G401 (cell line): ENCODE measurements around the gene CIPC. TPM values are rescaled to one million over a fixed set of nuclear protein-coding genes. Genes with fewer than 3 reads are reported as not detected.

ENCODE experiments used
- DNase-seq: peaks from one replicate; pipeline ENCODE4 v3.0.0-alpha.2; 2015; ENCODE audit warnings: low spot score
- in situ Hi-C: cut with HindIII; loops from 2 replicates; pipeline ENCODE4 v1.10.0; 2016; ENCODE audit warnings: low sequenced_read_pairs, mixed read lengths
- total RNA-seq: library from RNA; depleted of rRNA; stranded (reverse); fragments of >200 nt; shearing (Covaris generic); gene quantifications from 2 replicates; pipeline ENCODE4 v1.2.3, GENCODE V29; 2014

CIPC gene
- total RNA-seq, 1 experiment from 2014 or later = 30.5 TPM

DNA sequence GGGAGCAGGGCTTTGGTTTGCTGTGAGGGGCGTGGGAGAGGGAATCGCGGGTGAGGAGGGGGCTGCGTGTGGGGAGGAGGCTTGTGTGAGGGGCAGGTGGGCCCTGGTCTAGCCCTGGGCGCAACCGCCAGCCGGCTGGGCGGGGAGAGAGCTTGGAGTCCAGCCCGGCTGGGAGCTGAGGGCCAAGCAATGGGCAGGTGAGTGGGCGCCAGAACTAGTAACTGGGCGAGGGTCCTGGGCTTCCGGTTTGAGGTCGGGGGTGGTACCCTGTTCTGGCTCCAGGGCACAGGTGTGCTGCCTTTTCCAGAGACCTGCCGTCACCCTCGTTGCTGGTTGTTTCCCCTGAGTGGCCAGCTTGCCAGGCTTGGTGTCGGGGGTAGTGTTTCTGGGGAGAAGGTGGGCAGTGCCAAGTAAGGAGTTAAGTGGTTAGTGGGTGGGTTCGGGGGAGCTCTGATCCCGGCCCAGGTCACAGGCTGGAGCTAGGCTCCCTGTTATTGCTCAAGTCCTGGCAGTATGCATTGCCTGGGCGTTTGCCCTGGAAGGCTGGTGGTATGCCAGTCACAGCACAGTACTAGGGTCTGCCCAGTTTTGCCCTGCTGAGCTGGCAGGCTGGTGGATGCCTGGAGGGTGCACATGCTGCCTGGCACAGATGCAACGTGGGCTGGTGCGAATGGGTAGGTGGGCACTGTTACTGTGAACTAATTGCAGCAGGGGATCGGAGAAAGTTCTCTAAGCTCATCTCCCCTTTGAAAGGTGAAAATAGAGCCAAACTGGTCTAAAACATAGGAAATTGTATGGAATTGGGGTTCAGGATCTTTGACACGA lies 683 bp downstream of the CIPC start:
- DNase-seq = peak; percentile 96
- in situ Hi-C loops = no loop called here

DNA sequence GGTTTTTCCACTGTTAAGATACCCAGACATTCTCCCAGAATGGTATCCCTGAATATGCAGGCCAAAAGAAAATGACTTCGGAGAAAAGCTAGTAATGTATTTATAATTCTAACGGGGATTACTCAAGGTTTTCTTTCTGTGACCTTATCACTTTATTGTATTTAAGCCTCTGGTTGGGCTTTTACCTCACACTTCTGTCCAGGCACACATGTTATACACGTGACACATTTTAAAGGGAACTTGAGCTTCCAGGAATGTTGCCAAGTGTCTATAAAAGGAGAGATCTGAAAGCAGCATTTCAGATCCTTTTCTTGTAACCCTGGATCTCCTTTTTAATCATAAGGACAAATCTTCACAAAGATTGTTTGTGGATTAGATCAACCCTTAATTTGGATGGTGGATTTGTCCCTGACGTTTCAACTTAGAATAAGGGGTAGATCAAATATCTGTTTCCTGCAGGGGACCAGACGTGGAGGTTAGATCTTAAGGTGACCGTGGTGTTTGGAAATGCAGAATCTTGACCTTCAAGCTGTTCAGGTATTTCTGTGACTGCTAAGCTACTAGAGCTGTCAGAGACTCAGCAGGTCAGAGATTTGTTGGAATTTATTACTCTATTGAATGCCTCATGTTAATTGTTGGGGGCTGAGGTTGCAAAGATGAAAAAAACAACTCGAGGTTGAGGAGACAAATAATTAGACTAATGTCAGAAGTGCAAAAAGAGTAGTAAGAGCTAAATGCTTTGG lies 1.5 kb downstream of the CIPC start:
- in situ Hi-C loops = no loop called here
- peak; percentile 78 for DNase-seq

DNA sequence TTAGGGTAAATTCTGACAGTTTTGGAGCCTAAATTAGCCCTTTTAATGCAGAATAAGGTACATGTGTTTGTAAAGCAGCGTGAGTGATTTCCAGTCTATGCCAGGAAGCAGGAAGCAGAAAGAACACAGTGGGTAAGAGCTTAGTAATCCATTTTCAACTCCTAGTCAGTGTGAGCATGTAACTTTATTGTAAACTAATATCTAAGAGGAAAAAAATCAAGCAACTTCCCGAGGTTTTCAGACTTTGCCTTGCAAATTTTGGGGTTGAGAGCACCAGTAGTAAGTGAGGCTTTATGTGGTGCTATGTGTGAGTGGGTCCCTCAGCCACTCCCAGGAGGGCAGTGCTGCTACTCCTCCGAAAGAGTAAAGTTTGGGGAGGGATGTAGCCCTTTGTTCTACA lies 2.9 kb downstream of the CIPC start:
- in situ Hi-C loops = no loop called here
- DNase-seq = peak; percentile 37

DNA sequence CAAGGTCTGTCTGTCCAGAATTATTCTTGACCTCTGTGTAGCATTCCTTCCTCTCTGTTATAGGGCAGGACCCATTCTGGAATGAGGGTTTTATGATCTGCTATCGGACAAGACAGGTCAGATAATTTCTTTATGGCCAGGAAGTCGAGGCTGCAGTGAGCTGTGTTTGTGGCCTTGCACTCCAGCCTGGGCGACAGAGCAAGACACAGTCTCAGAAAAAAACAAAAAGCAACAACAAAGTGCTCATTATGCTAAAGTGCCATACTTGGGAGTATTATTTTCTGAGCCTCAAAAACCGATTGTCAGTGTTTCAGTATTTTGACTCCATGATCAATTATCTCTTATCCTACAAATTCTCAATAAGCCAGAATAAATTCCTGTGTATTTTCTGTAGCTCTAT lies 4.1 kb downstream of the CIPC start:
- peak; percentile 11 for DNase-seq
- in situ Hi-C loops = no loop called here

DNA sequence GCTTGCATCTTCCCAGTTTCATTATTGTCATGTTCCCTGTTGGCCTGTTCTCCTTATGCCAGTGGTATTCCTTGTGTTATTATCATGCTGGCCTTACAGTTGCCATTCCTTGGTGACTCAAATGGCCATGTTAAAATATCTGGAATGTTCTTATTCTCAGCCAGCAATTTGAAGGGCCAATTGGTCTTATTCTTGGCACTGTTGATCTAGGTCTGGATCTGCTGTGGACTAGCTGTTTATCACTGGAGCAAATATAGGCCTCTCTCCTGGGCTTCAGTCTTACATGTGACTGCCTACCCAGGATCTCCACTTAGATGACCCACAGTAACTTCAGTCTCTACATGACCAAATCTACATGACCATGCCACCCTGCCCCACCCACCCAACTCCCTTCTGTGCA lies 5.4 kb downstream of the CIPC start:
- in situ Hi-C loops = no loop called here
- peak; percentile 46 for DNase-seq

DNA sequence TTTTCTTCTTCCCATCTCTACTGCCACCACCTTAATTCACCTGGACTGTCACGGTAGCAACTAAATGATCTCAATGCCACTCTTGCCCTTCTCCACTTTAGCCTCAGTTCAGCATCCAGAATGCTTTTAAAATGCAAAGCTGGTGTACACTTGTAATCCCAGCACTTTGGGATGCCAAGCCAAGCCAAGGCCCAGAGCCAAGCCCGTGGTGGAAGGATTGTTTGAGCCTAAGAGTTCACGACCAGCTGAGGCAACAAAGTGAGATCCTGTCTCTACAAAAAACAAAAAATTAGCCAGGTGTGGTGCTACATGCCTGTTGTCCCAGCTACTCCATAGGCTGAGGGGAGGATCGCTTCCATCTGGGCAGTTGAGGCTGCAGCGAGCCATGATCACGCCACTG lies 5.9 kb downstream of the CIPC start:
- DNase-seq = peak; percentile 45
- in situ Hi-C loops = no loop called here

DNA sequence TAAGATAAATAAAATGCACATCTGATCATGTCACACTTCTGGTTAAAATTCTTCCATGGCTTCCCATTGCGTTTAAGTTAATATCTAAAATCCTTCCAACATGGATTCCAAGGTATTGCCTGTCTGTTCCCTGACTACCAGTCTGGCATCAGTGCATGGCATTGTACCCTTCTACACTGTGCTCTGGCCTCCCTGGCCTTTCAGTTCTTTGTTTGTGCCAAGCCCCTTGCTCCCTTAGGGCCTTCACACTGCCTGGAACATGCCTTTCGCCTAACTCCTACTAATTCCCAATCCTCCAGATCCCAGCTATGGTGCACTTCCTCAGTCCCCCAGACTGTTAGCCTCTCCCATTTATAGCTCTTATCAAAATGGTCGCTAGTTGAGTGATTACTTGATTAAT lies 6.3 kb downstream of the CIPC start:
- peak; percentile 34 for DNase-seq
- in situ Hi-C loops = no loop called here

DNA sequence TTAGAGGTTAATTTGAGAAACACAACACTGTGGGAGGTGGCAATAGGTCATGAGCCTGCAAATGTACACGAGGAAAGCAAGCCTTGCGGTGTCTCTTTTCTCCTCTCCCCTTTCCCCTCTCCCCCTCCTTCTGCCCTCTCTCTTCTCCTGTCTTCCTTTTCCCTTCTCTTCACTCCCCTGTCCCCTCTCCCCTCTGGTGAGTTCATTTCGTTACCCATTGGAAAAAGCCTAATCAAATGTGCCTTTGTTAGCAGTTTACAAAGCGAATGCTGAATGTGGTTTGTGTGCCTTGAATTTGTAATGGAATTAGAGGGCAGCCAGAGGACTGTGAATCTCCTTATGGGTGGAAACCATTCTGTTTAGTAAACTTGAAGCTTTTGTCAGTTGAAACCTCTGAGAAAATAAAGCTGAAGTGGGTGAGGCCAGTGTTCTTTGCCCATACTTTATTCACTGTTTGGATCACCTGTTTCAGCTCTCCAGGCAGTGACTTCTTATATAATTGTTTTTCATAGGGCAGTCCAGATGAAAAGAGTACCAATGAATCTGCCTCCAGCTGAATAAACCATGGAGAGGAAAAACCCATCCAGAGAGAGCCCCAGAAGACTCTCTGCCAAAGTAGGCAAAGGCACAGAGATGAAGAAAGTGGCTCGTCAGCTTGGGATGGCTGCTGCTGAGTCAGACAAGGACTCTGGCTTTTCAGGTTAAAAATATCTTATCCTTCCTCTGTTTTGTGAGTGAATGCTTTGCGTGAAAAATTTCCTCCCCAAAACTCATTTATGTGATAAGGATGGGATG lies 7.3 kb downstream of the CIPC start:
- in situ Hi-C loops = no loop called here
- peak; percentile 49 for DNase-seq

DNA sequence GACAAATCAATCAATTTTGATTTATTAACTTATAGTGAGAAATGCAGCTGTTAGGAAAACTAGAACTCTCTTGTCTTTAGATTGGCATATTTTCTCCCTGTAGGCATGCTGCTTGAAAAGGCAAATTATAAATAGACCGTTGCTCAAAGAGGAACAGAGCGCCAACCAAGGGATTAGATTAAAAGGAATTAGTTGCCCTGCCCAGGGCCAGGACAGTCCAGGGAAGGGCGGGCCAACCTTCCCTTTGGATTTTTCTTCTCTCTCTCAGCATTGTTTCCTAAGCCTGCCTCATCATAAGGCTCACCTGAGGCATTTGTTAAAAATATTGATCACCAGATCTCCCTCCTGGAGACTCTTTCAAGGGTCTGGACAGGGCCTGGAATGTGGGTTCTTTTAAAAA lies 8.6 kb downstream of the CIPC start:
- peak; percentile 83 for DNase-seq
- in situ Hi-C loops = no loop called here

DNA sequence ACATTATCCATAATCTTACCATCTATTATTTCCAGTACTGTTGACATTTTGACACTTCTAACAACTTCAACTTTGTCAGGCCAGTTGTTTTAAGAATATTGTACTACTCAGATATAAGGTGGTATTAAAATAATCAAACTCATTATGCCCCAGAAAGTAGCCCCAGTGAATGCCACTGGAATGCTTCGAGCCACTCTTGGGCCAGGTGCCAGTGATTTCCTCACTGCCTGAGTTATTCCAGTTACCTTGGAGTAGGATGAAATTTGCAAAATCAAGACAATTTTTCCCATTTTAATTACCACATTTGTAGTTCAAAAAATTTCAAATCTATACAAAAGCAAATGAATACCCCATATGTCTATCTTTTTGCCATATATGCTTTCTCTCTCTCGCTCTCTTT lies 9.2 kb downstream of the CIPC start:
- in situ Hi-C loops = no loop called here
- peak; percentile 58 for DNase-seq

DNA sequence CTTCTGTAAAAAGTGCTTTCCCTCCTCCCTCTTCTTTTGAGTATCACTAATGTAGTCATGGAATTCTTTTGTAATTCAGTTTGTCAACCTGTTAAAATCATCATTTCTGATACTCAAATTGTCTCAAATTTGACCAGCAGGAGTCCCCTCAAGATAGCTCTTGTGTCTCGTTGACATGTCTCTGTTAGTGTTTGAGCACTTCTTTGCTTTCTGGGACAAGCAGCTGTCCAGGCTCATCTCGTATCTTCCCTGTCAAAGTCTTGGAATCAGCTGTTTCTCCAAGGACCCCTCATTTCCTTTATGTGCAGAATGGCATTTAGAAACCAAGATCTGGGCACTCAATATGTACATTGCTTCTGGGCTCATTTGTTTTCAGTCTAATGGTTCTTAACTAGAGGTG lies 10.7 kb downstream of the CIPC start:
- in situ Hi-C loops = no loop called here
- DNase-seq = peak; percentile 14

DNA sequence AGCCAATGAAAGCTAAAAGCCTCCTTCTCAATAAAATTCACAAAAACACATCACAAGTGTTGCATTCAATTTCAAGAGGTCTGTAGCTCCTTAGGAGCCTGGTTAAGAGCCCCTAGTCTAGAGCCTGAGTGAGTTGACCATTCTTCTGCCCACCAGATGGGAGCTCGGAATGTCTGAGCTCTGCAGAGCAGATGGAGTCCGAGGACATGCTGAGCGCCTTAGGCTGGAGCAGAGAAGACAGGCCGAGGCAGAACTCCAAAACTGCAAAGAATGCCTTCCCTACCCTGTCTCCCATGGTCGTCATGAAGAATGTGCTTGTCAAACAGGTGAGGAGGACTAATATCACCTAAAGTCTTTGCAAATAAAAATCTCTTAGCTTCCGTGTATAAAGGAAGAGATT lies 11.6 kb downstream of the CIPC start:
- peak; percentile 97 for DNase-seq
- in situ Hi-C loops = no loop called here

DNA sequence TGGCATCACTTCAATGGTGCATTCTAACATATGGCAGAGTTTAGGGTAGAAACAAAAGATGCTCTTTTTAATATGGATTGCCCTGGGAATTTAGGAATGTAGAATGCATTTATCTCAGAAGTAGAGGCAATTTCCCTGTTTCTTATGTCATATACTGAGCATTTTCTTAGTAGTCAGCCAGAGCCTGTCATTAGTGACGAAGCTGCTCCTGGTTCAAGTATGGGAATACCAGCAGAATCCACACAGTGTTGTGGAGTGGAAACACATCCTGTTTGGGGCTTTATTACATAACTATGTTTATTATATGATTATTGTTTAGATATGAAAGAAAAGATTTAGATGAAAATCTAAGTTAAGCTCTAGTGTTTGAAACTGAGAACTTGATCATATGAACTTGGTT lies 12.2 kb downstream of the CIPC start:
- in situ Hi-C loops = no loop called here
- no peak for DNase-seq

DNA sequence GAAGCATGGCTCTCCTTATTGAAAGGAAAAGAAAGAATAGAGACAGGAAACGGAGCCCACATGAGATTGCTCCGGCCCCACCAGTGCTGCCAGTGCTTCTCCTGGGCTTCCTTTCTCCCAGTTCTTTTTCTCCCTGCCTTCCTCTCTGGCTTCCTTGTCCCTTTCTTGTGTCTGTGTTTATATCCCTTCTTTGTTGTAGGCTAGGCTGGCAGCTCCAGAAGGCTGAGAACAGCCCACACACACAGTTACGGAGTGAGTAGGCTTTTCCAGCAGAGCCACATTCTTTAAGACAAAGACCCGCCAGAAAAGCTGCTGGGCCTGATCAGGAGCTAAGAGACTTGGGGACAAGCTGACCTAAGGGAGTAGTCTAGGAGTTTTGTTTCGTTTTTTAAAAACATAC lies 13.0 kb downstream of the CIPC start:
- DNase-seq = peak; percentile 47
- in situ Hi-C loops = no loop called here

DNA sequence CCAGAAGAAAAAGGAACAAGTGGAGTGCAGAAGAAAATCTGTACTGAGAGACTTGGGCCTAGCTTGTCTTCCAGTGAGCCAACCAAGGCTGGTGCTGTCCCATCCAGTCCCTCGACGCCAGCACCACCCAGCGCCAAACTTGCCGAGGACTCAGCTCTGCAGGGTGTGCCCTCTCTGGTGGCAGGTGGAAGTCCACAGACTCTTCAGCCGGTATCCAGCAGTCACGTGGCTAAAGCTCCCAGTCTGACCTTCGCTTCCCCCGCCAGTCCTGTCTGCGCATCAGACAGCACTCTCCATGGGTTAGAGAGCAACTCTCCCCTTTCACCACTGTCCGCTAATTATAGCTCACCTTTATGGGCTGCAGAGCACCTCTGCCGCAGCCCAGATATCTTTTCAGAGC lies 15.6 kb downstream of the CIPC start:
- in situ Hi-C loops = no loop called here

DNA sequence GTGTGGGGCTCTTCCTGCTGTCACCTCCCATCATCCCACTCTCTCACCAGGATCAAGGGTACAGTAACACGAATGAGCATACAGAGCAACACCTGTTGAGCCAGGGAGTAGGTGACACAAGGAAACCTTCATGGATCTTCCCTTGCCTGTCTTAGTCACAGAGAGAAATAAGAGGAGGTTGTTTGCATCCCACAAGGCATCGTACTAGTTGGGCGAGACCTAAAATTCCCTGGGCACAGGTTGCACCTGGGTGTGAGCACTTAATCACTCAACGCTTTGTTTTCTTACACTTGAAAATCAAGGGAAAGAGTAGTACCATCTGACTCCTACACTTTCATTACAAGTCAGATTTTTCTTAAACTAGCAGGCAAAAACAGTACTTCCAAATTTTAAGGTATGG lies 16.6 kb downstream of the CIPC start:
- in situ Hi-C loops = no loop called here
- DNase-seq = no peak

More for the DNA sequence above, 15.6 kb downstream of the CIPC start:
- DNase-seq = no peak

DNA sequence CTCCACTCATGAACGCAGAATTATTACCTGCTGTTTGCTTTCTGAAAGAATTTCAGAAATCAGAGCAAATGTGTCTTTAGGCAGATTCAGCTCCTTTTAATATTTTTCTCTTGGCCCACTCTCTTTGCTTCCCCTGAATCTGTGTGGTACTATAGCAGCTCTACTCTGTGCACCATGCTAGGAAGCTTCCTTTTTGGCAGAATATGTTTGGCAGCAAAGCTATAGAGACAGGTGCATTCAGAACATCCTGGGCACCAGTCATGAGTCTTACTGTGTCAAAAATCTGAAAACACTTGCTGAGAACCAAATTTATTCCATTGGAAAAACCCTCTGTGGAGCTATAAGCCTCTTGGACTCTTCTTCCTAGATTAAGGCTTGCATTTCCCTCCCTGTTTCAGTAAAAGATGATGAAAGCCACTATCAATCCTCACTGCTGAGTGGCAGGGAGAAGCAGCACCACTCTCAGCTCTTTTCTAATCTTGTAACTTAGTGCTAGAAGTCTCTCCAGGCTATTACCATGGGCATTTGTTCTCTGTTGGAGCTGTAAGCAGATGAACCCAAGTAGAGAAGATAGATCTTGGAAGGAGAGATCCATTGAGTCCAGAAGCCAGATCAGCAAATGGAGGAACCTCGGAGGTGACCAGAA lies 18.2 kb downstream of the CIPC start:
- DNase-seq = peak; percentile 99
- in situ Hi-C loops = no loop called here

DNA sequence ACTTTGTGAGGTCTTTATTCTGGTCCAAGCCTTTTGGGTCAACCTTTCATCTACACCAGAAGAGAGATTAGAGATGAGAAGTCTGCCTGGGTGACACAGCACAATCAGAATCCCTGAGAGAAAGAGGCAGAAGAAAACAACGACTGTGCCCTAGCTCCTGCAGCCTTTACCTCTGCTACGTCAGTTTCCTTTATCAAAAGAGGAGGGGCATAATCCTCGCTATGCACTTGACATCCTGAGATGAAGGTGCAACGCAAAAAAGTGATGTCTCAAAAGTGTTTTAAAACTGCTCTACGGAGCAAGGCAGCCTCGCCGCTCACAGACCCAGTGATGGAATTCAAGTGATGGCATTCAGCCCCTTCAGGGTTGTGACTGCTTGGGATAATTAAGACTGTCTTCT lies 21.8 kb downstream of the CIPC start:
- peak; percentile 46 for DNase-seq

More for the DNA sequence above, 21.8 kb downstream of the CIPC start:
- in situ Hi-C loops = no loop called here
